Activated CD4-positive, alpha-beta memory T cell treated with anti-CD3 and anti-CD28 coated beads, Interleukin-2, amount 10 ng/mL, durations not matched to agents 7 days and 5 days (primary cell): Measurements from ENCODE around the gene CFAP43. TPM values are rescaled to one million over a fixed set of nuclear protein-coding genes. Genes with fewer than 3 reads are reported as not detected.

Source experiments
- CTCF ChIA-PET: fragments of 350-600 bp; sonication (Branson Sonifier 250); formaldehyde crosslinking; loops from one replicate; lab custom pipeline; 2021; ENCODE audit warnings: antibody characterized with exemption, inconsistent platforms; lab: Charles Lee
- POLR2A ChIA-PET: fragments of 350-600 bp; sonication (Branson Sonifier 250); formaldehyde crosslinking; loops from one replicate; lab custom pipeline; 2021; ENCODE audit warnings: antibody characterized with exemption; lab: Charles Lee
- DNase-seq: peaks from one replicate; pipeline ENCODE4 v3.0.0-alpha.2; 2020
- H3K27ac Mint-ChIP-seq: one replicate; pipeline ENCODE4 v1.8.0; 2021; ENCODE audit warnings: mild to moderate bottlenecking, mixed read lengths
- H3K27me3 Mint-ChIP-seq: one replicate; pipeline ENCODE4 v1.8.0; 2021; ENCODE audit warnings: mixed read lengths
- H3K36me3 Mint-ChIP-seq: one replicate; pipeline ENCODE4 v1.8.0; 2021; ENCODE audit warnings: low read depth, mixed read lengths
- H3K4me1 Mint-ChIP-seq: one replicate; pipeline ENCODE4 v1.8.0; 2021; ENCODE audit warnings: mixed read lengths
- H3K4me3 Mint-ChIP-seq: one replicate; pipeline ENCODE4 v1.8.0; 2021; ENCODE audit warnings: mild to moderate bottlenecking, mixed read lengths
- H3K9me3 Mint-ChIP-seq: one replicate; pipeline ENCODE4 v1.8.0; 2021; ENCODE audit warnings: mixed read lengths
- total RNA-seq, 2 experiments: library from RNA; stranded (reverse); gene quantifications; one replicate each; pipeline ENCODE4 v1.2.3, GENCODE V29; 2021

Gene CFAP43
- total RNA-seq, 2 experiments from 2014 or later: 0.18 to 0.25 TPM

- Mint-ChIP-seq H3K9me3 (no peaks in the 10 kb centered on the region), H3K36me3 (no peaks in the 10 kb centered on the region), H3K27me3 (peaks cover 1% of the 10 kb centered on the region), H3K4me1 (no peaks in the 10 kb centered on the region), H3K27ac (no peak overlapping the region), H3K4me3 (no peak overlapping the region)
- ChIA-PET CTCF (interaction anchor here (1.2 to 5.1 kb wide), 2 partner anchors 37 to 197 kb away, joined by 3 to 29 read pairs; partner anchors contain the start of gene SFR1), POLR2A (interaction anchor here (1.1 to 1.6 kb wide), 3 partner anchors 13 to 236 kb away, joined by 4 to 5 read pairs (median 4); partner anchors contain the start of gene SFR1)
- DNase-seq: no peak
Observed at GRCh38 chr10:104084482-104085142, 147.6 kb downstream of the CFAP43 start.

- ChIA-PET POLR2A (interaction anchor here (0.9 to 1.8 kb wide), 4 partner anchors 40 to 194 kb away, joined by 3 to 8 read pairs (median 4); partner anchors contain the start of gene SFR1), CTCF (interaction anchor here (1.1 to 5.1 kb wide), 3 partner anchors 184 to 194 kb away, joined by 3 to 29 read pairs (median 4); no protein-coding TSS in a partner anchor)
- Mint-ChIP-seq H3K27ac (no peak overlapping the region), H3K9me3 (no peaks in the 10 kb centered on the region), H3K27me3 (no peaks in the 10 kb centered on the region), H3K36me3 (no peaks in the 10 kb centered on the region), H3K4me1 (no peaks in the 10 kb centered on the region), H3K4me3 (no peak overlapping the region)
- no peak for DNase-seq
Observed at GRCh38 chr10:104081998-104082397, 150.2 kb downstream of the CFAP43 start.

- Mint-ChIP-seq H3K9me3 (no peaks in the 10 kb centered on the region), H3K4me1 (no peaks in the 10 kb centered on the region), H3K4me3 (no peak overlapping the region), H3K36me3 (no peaks in the 10 kb centered on the region), H3K27me3 (no peaks in the 10 kb centered on the region), H3K27ac (no peak overlapping the region)
- ChIA-PET POLR2A (interaction anchor here (1.1 to 1.8 kb wide), 2 partner anchors 41 to 234 kb away, joined by 4 to 8 read pairs; partner anchors contain the start of gene SFR1), CTCF (interaction anchor here (0.8 to 5.1 kb wide), 8 partner anchors 8 to 368 kb away, joined by 3 to 29 read pairs (median 4); partner anchors contain the start of gene SFR1)
- no peak for DNase-seq
Observed at GRCh38 chr10:104080762-104081161, 151.4 kb downstream of the CFAP43 start.

Other genes starting within 250 kb of the CFAP43 start
- gene COL17A1, start 146.5 kb downstream of the CFAP43 start, total RNA-seq: not detected
- 10 to 100 TPM; 17.8 to 18.7 TPM for gene SFR1, start 110.2 kb downstream of the CFAP43 start, total RNA-seq
- gene GSTO1, start 22.5 kb upstream of the CFAP43 start, total RNA-seq: 100 to 1,000 TPM; 139 to 142 TPM
- gene GSTO2, start 36.8 kb upstream of the CFAP43 start, total RNA-seq: 1 to 10 TPM in 1 of 2 experiments, under 1 TPM in 1; 0.88 to 1.8 TPM
- 10 to 100 TPM; 24.6 to 25.9 TPM for gene ITPRIP, start 106.1 kb upstream of the CFAP43 start, total RNA-seq
- under 1 TPM; 0.45 to 0.58 TPM for gene CFAP58, start 121.5 kb upstream of the CFAP43 start, total RNA-seq